GM23338 (cell line): ENCODE data around the gene ZNF609. TPM values are rescaled to one million over a fixed set of nuclear protein-coding genes. Genes with fewer than 3 reads are reported as not detected.

Source experiments
- ATAC-seq: fragments of 200-7000 bp; cut with Tn5 transposase; 3 replicates; pipeline ENCODE4 v1.9.1; 2020
- DNase-seq: peaks from one replicate; pipeline ENCODE4 v3.0.0-alpha.2; 2015; ENCODE audit warnings: low spot score
- H2AFZ ChIP-seq: fragments of 200-600 bp; sonication (generic); 2 replicates; pipeline ENCODE4 v1.8.0; 2016; ENCODE audit warnings: antibody characterized with exemption, mild to moderate bottlenecking, moderate library complexity
- H3F3A ChIP-seq: fragments of 200-600 bp; sonication (generic); replicated peaks from 2 replicates; pipeline ENCODE4 v1.8.0; 2017; ENCODE audit warnings: antibody characterized with exemption, mixed run types, low read depth
- H3K27ac ChIP-seq: fragments of 200-600 bp; sonication (generic); 2 replicates; pipeline ENCODE4 v1.6.1; 2016; ENCODE audit warnings: low read depth
- H3K27me3 ChIP-seq: fragments of 200-600 bp; sonication (generic); 2 replicates; pipeline ENCODE4 v1.8.0; 2016; ENCODE audit warnings: mild to moderate bottlenecking, mixed run types, moderate library complexity; ENCODE audit not compliant: insufficient read depth
- H3K36me3 ChIP-seq: fragments of 200-600 bp; sonication (generic); 2 replicates; pipeline ENCODE4 v1.8.0; 2016; ENCODE audit warnings: mild to moderate bottlenecking; ENCODE audit not compliant: insufficient read depth
- H3K4me1 ChIP-seq: fragments of 200-600 bp; sonication (generic); 2 replicates; pipeline ENCODE4 v1.8.0; 2016; ENCODE audit warnings: mild to moderate bottlenecking, moderate library complexity; ENCODE audit not compliant: insufficient read depth
- H3K4me2 ChIP-seq: fragments of 200-600 bp; sonication (generic); 2 replicates; pipeline ENCODE4 v1.7.1; 2017; ENCODE audit warnings: mixed run types
- H3K4me3 ChIP-seq: fragments of 200-600 bp; sonication (generic); 2 replicates; pipeline ENCODE4 v1.6.1; 2016; ENCODE audit warnings: mixed run types
- H3K79me2 ChIP-seq: fragments of 200-600 bp; sonication (generic); replicated peaks from 2 replicates; pipeline ENCODE4 v1.8.0; 2017; ENCODE audit warnings: mild to moderate bottlenecking; ENCODE audit not compliant: insufficient read depth
- H3K9me2 ChIP-seq: fragments of 200-600 bp; sonication (generic); 2 replicates; pipeline ENCODE4 v1.8.0; 2017; ENCODE audit not compliant: insufficient read depth
- H4K20me1 ChIP-seq: fragments of 200-600 bp; sonication (generic); replicated peaks from 2 replicates; pipeline ENCODE4 v1.8.0; 2017; ENCODE audit warnings: mild to moderate bottlenecking; ENCODE audit not compliant: insufficient read depth
- H3K27ac Mint-ChIP-seq: 2 replicates; pipeline ENCODE4 v1.8.0; 2020; ENCODE audit warnings: inconsistent platforms, mild to moderate bottlenecking, moderate library complexity, mixed read lengths
- H3K27me3 Mint-ChIP-seq: 3 replicates; pipeline ENCODE4 v1.8.0; 2022; ENCODE audit warnings: low read depth, mild to moderate bottlenecking, moderate library complexity, mixed read lengths, inconsistent platforms; ENCODE audit not compliant: insufficient read depth, poor library complexity
- H3K36me3 Mint-ChIP-seq: 3 replicates; pipeline ENCODE4 v1.8.0; 2021; ENCODE audit warnings: low read depth, mild to moderate bottlenecking, inconsistent platforms, moderate library complexity, mixed read lengths
- H3K4me1 Mint-ChIP-seq: 3 replicates; pipeline ENCODE4 v1.8.0; 2020; ENCODE audit warnings: mild to moderate bottlenecking, inconsistent platforms, mixed read lengths
- H3K4me3 Mint-ChIP-seq: 3 replicates; pipeline ENCODE4 v1.8.0; 2021; ENCODE audit warnings: moderate library complexity, mild to moderate bottlenecking, inconsistent platforms, mixed read lengths
- H3K9me3 Mint-ChIP-seq: 3 replicates; pipeline ENCODE4 v1.8.0; 2020; ENCODE audit warnings: moderate library complexity, mild to moderate bottlenecking, inconsistent platforms, mixed read lengths
- CREB1 ChIP-seq: fragments of 250-450 bp; sonication (Bioruptor Pico); IDR thresholded peaks from 2 replicates; pipeline ENCODE4 v1.5.0; 2020; ENCODE audit warnings: low read depth, mild to moderate bottlenecking, moderate library complexity
- CTCF ChIP-seq, 2 experiments: fragments of 200-600 bp in 1 of 2; sonication (generic) in 1 of 2; conservative IDR thresholded peaks; 2 replicates each; pipeline versions ENCODE4 v1.5.1 to v1.6.1; 2016 to 2017; ENCODE audit warnings: antibody characterized with exemption in 2 of 2, low read depth in 2 of 2, mild to moderate bottlenecking in 2 of 2, moderate library complexity in 1 of 2
- EZH2 ChIP-seq: fragments of 200-600 bp; sonication (generic); IDR thresholded peaks from one replicate; pipeline ENCODE4 v1.8.0; 2017; ENCODE audit warnings: antibody characterized with exemption, mild to moderate bottlenecking, low read depth; ENCODE audit not compliant: unreplicated experiment
- EZH2phosphoT487 ChIP-seq: fragments of 200-600 bp; sonication (generic); IDR thresholded peaks from one replicate; pipeline ENCODE4 v1.8.1; 2018; ENCODE audit warnings: antibody characterized with exemption; ENCODE audit not compliant: unreplicated experiment
- JUNB ChIP-seq: IDR thresholded peaks from one replicate; pipeline ENCODE4 v1.6.1; 2016; ENCODE audit warnings: antibody characterized with exemption; ENCODE audit not compliant: unreplicated experiment
- NANOG ChIP-seq: IDR thresholded peaks from 2 replicates; pipeline ENCODE4 v1.6.1; 2016; ENCODE audit warnings: antibody characterized with exemption, borderline replicate concordance
- POLR2AphosphoS5 ChIP-seq: IDR thresholded peaks from 2 replicates; pipeline ENCODE4 v1.6.1; 2016; ENCODE audit warnings: antibody characterized with exemption, low read depth
- STAT1 ChIP-seq: IDR thresholded peaks from one replicate; pipeline ENCODE4 v1.6.1; 2016; ENCODE audit warnings: antibody characterized with exemption; ENCODE audit not compliant: unreplicated experiment
- ZNF114 ChIP-seq: fragments of 250-450 bp; sonication (Bioruptor Pico); IDR thresholded peaks from 2 replicates; pipeline ENCODE4 v1.5.0; 2020; ENCODE audit warnings: mild to moderate bottlenecking, moderate library complexity
- ZNF331 ChIP-seq: fragments of 250-450 bp; sonication (Bioruptor Pico); IDR thresholded peaks from 2 replicates; pipeline ENCODE4 v1.5.0; 2020; ENCODE audit warnings: low read depth, mild to moderate bottlenecking, moderate library complexity
- polyA plus RNA-seq: library from polyadenylated mRNA; unstranded; fragments of >200 nt; fragmentation: Nextera tagmentation; extraction: Ambion mirVana; gene quantifications from 2 replicates; pipeline ENCODE4 v1.2.1, GENCODE V29; 2016
- total RNA-seq: library from RNA; depleted of rRNA; stranded (reverse); fragments of >200 nt; shearing (Covaris generic); gene quantifications from 2 replicates; pipeline ENCODE4 v1.2.3, GENCODE V29; 2014
- TF ChIP-seq, protein P1 (sequence below): fragments of 250-450 bp; sonication (Bioruptor Pico); IDR thresholded peaks from 2 replicates; pipeline ENCODE4 v1.5.0; 2020; ENCODE audit warnings: mild to moderate bottlenecking, moderate library complexity
- TF ChIP-seq, protein P2 (sequence below): IDR thresholded peaks from 2 replicates; pipeline ENCODE4 v1.6.1; 2016; ENCODE audit warnings: antibody characterized with exemption
- TF ChIP-seq, protein P3 (sequence below): IDR thresholded peaks from one replicate; pipeline ENCODE4 v1.6.1; 2018; ENCODE audit warnings: antibody characterized with exemption; ENCODE audit not compliant: unreplicated experiment

The ZNF609 gene
- total and polyA plus RNA-seq, 2 experiments from 2014 or later: 26.4 to 40.2 TPM

DNA sequence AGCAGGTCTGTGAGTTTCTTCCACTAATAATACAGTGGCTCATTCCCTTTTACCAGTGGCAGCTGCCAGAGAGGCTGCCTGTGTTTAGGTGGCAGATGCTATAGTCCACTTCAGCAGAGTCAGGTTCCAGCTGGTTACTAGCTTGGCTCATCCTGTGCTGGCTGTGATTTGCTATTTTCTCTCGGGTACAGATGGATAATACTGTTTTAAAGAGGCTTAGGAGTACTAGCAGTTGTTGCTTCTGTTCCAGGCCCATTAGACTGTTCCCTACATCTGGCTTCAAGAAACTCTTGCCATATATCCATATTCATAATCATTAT is 41.0 kb downstream of the ZNF609 start:
- TF ChIP-seq EZH2phosphoT487 (no peak), NANOG (no peak), CTCF (conservative IDR thresholded peaks at IDR 0.05; ENCODE audit: low read depth in 2 of 2) (no peak), CREB1 (CRISPR knock-in tag) (no peak), ZNF331 (no peak), JUNB (no peak), EZH2 (no peak), POLR2AphosphoS5 (no peak), STAT1 (no peak), ZNF114 (CRISPR knock-in tag) (no peak)
- TF ChIP-seq, protein P1, sequence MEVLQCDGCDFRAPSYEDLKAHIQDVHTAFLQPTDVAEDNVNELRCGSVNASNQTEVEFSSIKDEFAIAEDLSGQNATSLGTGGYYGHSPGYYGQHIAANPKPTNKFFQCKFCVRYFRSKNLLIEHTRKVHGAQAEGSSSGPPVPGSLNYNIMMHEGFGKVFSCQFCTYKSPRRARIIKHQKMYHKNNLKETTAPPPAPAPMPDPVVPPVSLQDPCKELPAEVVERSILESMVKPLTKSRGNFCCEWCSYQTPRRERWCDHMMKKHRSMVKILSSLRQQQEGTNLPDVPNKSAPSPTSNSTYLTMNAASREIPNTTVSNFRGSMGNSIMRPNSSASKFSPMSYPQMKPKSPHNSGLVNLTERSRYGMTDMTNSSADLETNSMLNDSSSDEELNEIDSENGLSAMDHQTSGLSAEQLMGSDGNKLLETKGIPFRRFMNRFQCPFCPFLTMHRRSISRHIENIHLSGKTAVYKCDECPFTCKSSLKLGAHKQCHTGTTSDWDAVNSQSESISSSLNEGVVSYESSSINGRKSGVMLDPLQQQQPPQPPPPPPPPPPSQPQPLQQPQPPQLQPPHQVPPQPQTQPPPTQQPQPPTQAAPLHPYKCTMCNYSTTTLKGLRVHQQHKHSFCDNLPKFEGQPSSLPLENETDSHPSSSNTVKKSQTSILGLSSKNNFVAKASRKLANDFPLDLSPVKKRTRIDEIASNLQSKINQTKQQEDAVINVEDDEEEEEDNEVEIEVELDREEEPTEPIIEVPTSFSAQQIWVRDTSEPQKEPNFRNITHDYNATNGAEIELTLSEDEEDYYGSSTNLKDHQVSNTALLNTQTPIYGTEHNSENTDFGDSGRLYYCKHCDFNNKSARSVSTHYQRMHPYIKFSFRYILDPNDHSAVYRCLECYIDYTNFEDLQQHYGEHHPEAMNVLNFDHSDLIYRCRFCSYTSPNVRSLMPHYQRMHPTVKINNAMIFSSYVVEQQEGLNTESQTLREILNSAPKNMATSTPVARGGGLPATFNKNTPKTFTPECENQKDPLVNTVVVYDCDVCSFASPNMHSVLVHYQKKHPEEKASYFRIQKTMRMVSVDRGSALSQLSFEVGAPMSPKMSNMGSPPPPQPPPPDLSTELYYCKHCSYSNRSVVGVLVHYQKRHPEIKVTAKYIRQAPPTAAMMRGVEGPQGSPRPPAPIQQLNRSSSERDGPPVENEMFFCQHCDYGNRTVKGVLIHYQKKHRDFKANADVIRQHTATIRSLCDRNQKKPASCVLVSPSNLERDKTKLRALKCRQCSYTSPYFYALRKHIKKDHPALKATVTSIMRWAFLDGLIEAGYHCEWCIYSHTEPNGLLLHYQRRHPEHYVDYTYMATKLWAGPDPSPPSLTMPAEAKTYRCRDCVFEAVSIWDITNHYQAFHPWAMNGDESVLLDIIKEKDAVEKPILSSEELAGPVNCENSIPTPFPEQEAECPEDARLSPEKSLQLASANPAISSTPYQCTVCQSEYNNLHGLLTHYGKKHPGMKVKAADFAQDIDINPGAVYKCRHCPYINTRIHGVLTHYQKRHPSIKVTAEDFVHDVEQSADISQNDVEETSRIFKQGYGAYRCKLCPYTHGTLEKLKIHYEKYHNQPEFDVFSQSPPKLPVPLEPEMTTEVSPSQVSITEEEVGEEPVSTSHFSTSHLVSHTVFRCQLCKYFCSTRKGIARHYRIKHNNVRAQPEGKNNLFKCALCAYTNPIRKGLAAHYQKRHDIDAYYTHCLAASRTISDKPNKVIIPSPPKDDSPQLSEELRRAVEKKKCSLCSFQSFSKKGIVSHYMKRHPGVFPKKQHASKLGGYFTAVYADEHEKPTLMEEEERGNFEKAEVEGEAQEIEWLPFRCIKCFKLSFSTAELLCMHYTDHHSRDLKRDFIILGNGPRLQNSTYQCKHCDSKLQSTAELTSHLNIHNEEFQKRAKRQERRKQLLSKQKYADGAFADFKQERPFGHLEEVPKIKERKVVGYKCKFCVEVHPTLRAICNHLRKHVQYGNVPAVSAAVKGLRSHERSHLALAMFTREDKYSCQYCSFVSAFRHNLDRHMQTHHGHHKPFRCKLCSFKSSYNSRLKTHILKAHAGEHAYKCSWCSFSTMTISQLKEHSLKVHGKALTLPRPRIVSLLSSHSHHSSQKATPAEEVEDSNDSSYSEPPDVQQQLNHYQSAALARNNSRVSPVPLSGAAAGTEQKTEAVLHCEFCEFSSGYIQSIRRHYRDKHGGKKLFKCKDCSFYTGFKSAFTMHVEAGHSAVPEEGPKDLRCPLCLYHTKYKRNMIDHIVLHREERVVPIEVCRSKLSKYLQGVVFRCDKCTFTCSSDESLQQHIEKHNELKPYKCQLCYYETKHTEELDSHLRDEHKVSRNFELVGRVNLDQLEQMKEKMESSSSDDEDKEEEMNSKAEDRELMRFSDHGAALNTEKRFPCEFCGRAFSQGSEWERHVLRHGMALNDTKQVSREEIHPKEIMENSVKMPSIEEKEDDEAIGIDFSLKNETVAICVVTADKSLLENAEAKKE: no peak
- TF ChIP-seq, protein P2, sequence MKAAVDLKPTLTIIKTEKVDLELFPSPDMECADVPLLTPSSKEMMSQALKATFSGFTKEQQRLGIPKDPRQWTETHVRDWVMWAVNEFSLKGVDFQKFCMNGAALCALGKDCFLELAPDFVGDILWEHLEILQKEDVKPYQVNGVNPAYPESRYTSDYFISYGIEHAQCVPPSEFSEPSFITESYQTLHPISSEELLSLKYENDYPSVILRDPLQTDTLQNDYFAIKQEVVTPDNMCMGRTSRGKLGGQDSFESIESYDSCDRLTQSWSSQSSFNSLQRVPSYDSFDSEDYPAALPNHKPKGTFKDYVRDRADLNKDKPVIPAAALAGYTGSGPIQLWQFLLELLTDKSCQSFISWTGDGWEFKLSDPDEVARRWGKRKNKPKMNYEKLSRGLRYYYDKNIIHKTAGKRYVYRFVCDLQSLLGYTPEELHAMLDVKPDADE: no peak
- TF ChIP-seq, protein P3, sequence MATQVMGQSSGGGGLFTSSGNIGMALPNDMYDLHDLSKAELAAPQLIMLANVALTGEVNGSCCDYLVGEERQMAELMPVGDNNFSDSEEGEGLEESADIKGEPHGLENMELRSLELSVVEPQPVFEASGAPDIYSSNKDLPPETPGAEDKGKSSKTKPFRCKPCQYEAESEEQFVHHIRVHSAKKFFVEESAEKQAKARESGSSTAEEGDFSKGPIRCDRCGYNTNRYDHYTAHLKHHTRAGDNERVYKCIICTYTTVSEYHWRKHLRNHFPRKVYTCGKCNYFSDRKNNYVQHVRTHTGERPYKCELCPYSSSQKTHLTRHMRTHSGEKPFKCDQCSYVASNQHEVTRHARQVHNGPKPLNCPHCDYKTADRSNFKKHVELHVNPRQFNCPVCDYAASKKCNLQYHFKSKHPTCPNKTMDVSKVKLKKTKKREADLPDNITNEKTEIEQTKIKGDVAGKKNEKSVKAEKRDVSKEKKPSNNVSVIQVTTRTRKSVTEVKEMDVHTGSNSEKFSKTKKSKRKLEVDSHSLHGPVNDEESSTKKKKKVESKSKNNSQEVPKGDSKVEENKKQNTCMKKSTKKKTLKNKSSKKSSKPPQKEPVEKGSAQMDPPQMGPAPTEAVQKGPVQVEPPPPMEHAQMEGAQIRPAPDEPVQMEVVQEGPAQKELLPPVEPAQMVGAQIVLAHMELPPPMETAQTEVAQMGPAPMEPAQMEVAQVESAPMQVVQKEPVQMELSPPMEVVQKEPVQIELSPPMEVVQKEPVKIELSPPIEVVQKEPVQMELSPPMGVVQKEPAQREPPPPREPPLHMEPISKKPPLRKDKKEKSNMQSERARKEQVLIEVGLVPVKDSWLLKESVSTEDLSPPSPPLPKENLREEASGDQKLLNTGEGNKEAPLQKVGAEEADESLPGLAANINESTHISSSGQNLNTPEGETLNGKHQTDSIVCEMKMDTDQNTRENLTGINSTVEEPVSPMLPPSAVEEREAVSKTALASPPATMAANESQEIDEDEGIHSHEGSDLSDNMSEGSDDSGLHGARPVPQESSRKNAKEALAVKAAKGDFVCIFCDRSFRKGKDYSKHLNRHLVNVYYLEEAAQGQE: no peak
- Histone ChIP-seq H3K4me1 (peaks cover 17% of the 10 kb centered on the region), H3K36me3 (peaks cover 7% of the 10 kb centered on the region; the same call in 1 of the 2 replicates), H3F3A (no peaks in the 10 kb centered on the region), H3K79me2 (peaks cover 97% of the 10 kb centered on the region), H3K27ac (peak overlapping the region; percentile 47; the same call in 1 of the 2 replicates), H3K4me2 (no peak overlapping the region), H3K9me2 (no peaks in the 10 kb centered on the region), H3K27me3 (no peaks in the 10 kb centered on the region), H2AFZ (no peak overlapping the region), H3K4me3 (no peak overlapping the region), H4K20me1 (peaks cover 75% of the 10 kb centered on the region)
- ATAC-seq (no peak), DNase-seq (no peak)
- peaks cover 2% of the 10 kb centered on the region for H3K27me3 Mint-ChIP-seq
- H3K4me3 Mint-ChIP-seq: no peak overlapping the region
- peaks cover 24% of the 10 kb centered on the region for H3K36me3 Mint-ChIP-seq
- H3K4me1 Mint-ChIP-seq: peaks cover 28% of the 10 kb centered on the region
- no peaks in the 10 kb centered on the region for H3K9me3 Mint-ChIP-seq
- H3K27ac Mint-ChIP-seq: no peak overlapping the region
